SU-DHL-6 (cell line): Measurements from ENCODE around the gene LMTK3.

Source experiments
- H2AFZ ChIP-seq: fragments of 200-600 bp; sonication (generic); 2 replicates; pipeline ENCODE4 v1.6.1; 2014; ENCODE audit warnings: low read depth, mild to moderate bottlenecking, moderate library complexity, mixed read lengths, antibody characterized with exemption, low read length; ENCODE audit not compliant: severe bottlenecking
- H3F3A ChIP-seq: fragments of 200-600 bp; shearing (Covaris generic); 2 replicates; pipeline ENCODE4 v1.6.0; 2016; ENCODE audit warnings: antibody characterized with exemption, mild to moderate bottlenecking; ENCODE audit not compliant: insufficient read depth
- H3K27ac ChIP-seq: fragments of 200-600 bp; sonication (generic); 2 replicates; pipeline ENCODE4 v1.5.1; 2016; ENCODE audit warnings: low read depth, mild to moderate bottlenecking, low read length, moderate library complexity, mixed read lengths
- H3K27me3 ChIP-seq: fragments of 200-600 bp; sonication (generic), shearing (Covaris generic); 2 replicates; pipeline ENCODE4 v1.6.0; 2014; ENCODE audit warnings: mild to moderate bottlenecking, low read length
- H3K36me3 ChIP-seq: fragments of 200-600 bp; sonication (generic); 2 replicates; pipeline ENCODE4 v1.6.1; 2014; ENCODE audit warnings: mild to moderate bottlenecking, low read length, mixed read lengths
- H3K4me2 ChIP-seq: fragments of 300-600, 200-600 bp; shearing (Covaris generic), sonication (generic); 2 replicates; pipeline ENCODE4 v1.6.0; 2014; ENCODE audit warnings: low read length, low read depth, mild to moderate bottlenecking; ENCODE audit not compliant: poor library complexity, severe bottlenecking
- H3K4me3 ChIP-seq: fragments of 200-600 bp; sonication (generic); 2 replicates; pipeline ENCODE4 v1.5.1; 2014; ENCODE audit warnings: antibody characterized with exemption, low read length, mild to moderate bottlenecking, mixed read lengths; ENCODE audit not compliant: insufficient read depth, poor library complexity, severe bottlenecking
- H3K79me2 ChIP-seq: fragments of 200-600 bp; sonication (generic); 2 replicates; pipeline ENCODE4 v1.6.1; 2014; ENCODE audit warnings: mild to moderate bottlenecking, low read length, moderate library complexity; ENCODE audit not compliant: insufficient read depth
- H3K9ac ChIP-seq: fragments of 200-600 bp; sonication (generic); 2 replicates; pipeline ENCODE4 v1.7.0; 2014; ENCODE audit warnings: mild to moderate bottlenecking, low read length
- H3K9me2 ChIP-seq: fragments of 200-600 bp; sonication (generic); replicated peaks from 2 replicates; pipeline ENCODE4 v1.6.1; 2014; ENCODE audit warnings: low read length; ENCODE audit not compliant: insufficient read depth
- H3K9me3 ChIP-seq: fragments of 200-600 bp; sonication (generic); 2 replicates; pipeline ENCODE4 v1.6.1; 2014; ENCODE audit warnings: low read length, mixed read lengths; ENCODE audit not compliant: insufficient read depth
- H4K20me1 ChIP-seq: fragments of 200-600 bp; sonication (generic); 2 replicates; pipeline ENCODE4 v1.6.1; 2014; ENCODE audit warnings: low read depth, mild to moderate bottlenecking, antibody characterized with exemption, low read length, moderate library complexity, mixed read lengths
- CTCF ChIP-seq: fragments of 200-600 bp; sonication (generic); IDR thresholded peaks from one replicate; pipeline ENCODE4 v1.5.1; 2017; ENCODE audit warnings: antibody characterized with exemption, mild to moderate bottlenecking, low read length, moderate library complexity; ENCODE audit not compliant: insufficient read depth, poor library complexity, severe bottlenecking
- EZH2phosphoT487 ChIP-seq: fragments of 200-600 bp; sonication (generic), shearing (Covaris generic); conservative IDR thresholded peaks from 2 replicates; pipeline ENCODE4 v1.6.1; 2018; ENCODE audit warnings: mild to moderate bottlenecking, antibody characterized with exemption, low read length, moderate library complexity, mixed read lengths

Gene LMTK3

GRCh38 chr19:48469934-48470680 is 41.5 kb downstream of the LMTK3 start:
- Histone ChIP-seq H3K27me3 (no peaks in the 10 kb centered on the region), H2AFZ (no peak overlapping the region), H3F3A (peaks cover 5% of the 10 kb centered on the region; the same call in 1 of the 2 replicates), H3K79me2 (0 out of 2 replicates have a peak, but pooled peaks cover 3% of the 10 kb centered on the region), H4K20me1 (no peaks in the 10 kb centered on the region), H3K9me2 (no peaks in the 10 kb centered on the region), H3K4me3 (peak overlapping the region; percentile 79), H3K9ac (peak overlapping the region; percentile 92), H3K9me3 (no peaks in the 10 kb centered on the region), H3K36me3 (no peaks in the 10 kb centered on the region), H3K27ac (peak overlapping the region; percentile 71; the same call in 1 of the 2 replicates), H3K4me2 (peak overlapping the region; percentile 63)
- TF ChIP-seq EZH2phosphoT487 = no peak
- no peak for TF ChIP-seq CTCF

DNA sequence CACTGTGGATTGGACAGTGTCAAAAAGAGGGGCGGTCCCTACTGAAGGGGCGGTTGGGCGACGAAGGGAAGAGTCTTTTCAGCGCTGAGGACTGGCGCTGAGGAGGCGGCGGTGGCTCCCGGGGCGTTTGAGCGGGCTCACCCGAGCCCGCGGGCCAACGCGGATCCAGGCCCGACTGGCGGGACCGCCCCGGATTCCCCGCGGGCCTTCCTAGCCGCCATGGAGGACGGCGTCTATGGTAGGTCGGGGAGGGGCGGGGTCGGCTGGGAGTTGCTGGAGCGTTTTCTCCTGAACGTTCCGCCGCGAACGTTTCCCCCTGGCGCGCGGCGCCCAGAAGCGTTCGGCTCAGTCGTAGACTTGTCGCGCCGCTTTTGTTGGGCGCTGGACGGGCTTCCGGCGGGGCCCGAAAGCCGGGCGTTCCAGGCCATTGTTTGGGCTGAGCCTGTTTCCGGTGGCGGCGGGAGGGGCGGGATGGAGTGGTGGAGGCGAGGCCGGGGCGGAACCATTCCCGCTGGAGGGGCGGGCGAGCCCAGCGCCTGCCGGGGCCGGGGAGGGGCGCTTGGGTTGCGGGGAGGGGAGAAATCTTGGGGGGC is 42.2 kb downstream of the LMTK3 start, which contains the start of gene CYTH2:
TSS of gene CYTH2 (plus strand) at position 81 of the 593 bp plus-strand sequence. CDS start at position 220, 139 bp downstream.
- Histone ChIP-seq H3K27ac (peak within 1 kb of the TSS; percentile 71), H4K20me1 (no peaks in the 10 kb centered on the region), H3K4me3 (peak within 1 kb of the TSS; percentile 79), H3K27me3 (no peaks in the 10 kb centered on the region), H3F3A (peaks cover 7% of the 10 kb centered on the region; the same call in 1 of the 2 replicates), H3K9ac (peak within 1 kb of the TSS; percentile 92), H3K4me2 (peak within 1 kb of the TSS; percentile 63), H3K79me2 (0 out of 2 replicates have a peak, but pooled peaks cover 3% of the 10 kb centered on the region), H3K9me2 (no peaks in the 10 kb centered on the region), H3K9me3 (no peaks in the 10 kb centered on the region), H3K36me3 (no peaks in the 10 kb centered on the region), H2AFZ (peak within 1 kb of the TSS; percentile 58)
- TF ChIP-seq EZH2phosphoT487 (no peak), CTCF (no peak)

GRCh38 chr19:48468772-48469288 is 42.8 kb downstream of the LMTK3 start:
- no peaks in the 10 kb centered on the region for H3K27me3 ChIP-seq
- H3K4me3 ChIP-seq = peak overlapping the region; percentile 79
- H3K4me2 ChIP-seq = peak overlapping the region; percentile 59
- TF ChIP-seq EZH2phosphoT487 (no peak), CTCF (no peak)
- H3K9me3 ChIP-seq = no peaks in the 10 kb centered on the region
- H3K9ac ChIP-seq = peak overlapping the region; percentile 92
- H3K27ac ChIP-seq = peak overlapping the region; percentile 71
- H4K20me1 ChIP-seq = no peaks in the 10 kb centered on the region
- H3K36me3 ChIP-seq = no peaks in the 10 kb centered on the region
- H2AFZ ChIP-seq = no peak overlapping the region
- 0 out of 2 replicates have a peak, but pooled peaks cover 3% of the 10 kb centered on the region for H3K79me2 ChIP-seq
- no peaks in the 10 kb centered on the region for H3K9me2 ChIP-seq
- H3F3A ChIP-seq = peaks cover 7% of the 10 kb centered on the region; the same call in 1 of the 2 replicates
